HEK293 (cell line): Measurements from ENCODE around the gene PREX1.
A peak's percentile ranks its signal among the peaks of the same experiment; 100 is the strongest.

Experiments used
- CTCF ChIA-PET: fragments of 350-600 bp; formaldehyde crosslinking; extraction: SDS; loops from one replicate; lab custom pipeline; 2021; ENCODE audit warnings: antibody characterized with exemption; lab: Yijun Ruan, JAX
- POLR2A ChIA-PET: fragments of 300-600 bp; formaldehyde crosslinking; extraction: SDS; loops from one replicate; lab custom pipeline; 2020; ENCODE audit warnings: antibody characterized with exemption, inconsistent platforms; lab: Yijun Ruan, JAX
- H3K27ac ChIP-seq: fragments of 200-500 bp; sonication (Bioruptor generic); 2 replicates; pipeline ENCODE4 v1.5.1; 2014; ENCODE audit warnings: low read depth, low read length, control low read depth, inconsistent platforms; ENCODE audit errors: extremely low read depth
- H3K36me3 ChIP-seq, 2 experiments: fragments of 200-500 bp in 1 of 2; sonication (Bioruptor generic) in 1 of 2; 1 replicate in 1 of 2; 2 replicates in 1 of 2; pipeline ENCODE4 v1.5.1; 2014 to 2017; ENCODE audit warnings: inconsistent platforms in 2 of 2, low read length in 2 of 2; ENCODE audit not compliant: control insufficient read depth in 2 of 2, insufficient read depth in 1 of 2
- H3K4me1 ChIP-seq: fragments of 200-500 bp; sonication (Bioruptor generic); 2 replicates; pipeline ENCODE4 v1.5.1; 2014; ENCODE audit warnings: mild to moderate bottlenecking, low read length, inconsistent platforms; ENCODE audit not compliant: control insufficient read depth, insufficient read depth
- H3K4me3 ChIP-seq: 2 replicates; pipeline ENCODE4 v1.5.1; 2011; ENCODE audit warnings: low read depth, mild to moderate bottlenecking, control low read depth, low read length, moderate library complexity
- H3K9me3 ChIP-seq: fragments of 200-500 bp; sonication (Bioruptor generic); 2 replicates; pipeline ENCODE4 v1.5.1; 2014; ENCODE audit warnings: low read depth, low read length, inconsistent platforms; ENCODE audit not compliant: control insufficient read depth, insufficient read depth
- BCL11B ChIP-seq: fragments of 450-650 bp; formaldehyde crosslinking; IDR thresholded peaks from 2 replicates; pipeline ENCODE4 v1.5.1; 2016; ENCODE audit warnings: low read depth, missing biosample characterization, missing genetic modification characterization
- GLIS1 ChIP-seq: fragments of 450-650 bp; formaldehyde crosslinking; IDR thresholded peaks from 2 replicates; pipeline ENCODE4 v1.5.1; 2016; ENCODE audit warnings: missing biosample characterization, missing genetic modification characterization
- RBAK ChIP-seq: fragments of 450-650 bp; formaldehyde crosslinking; IDR thresholded peaks from 2 replicates; pipeline ENCODE4 v1.5.1; 2016; ENCODE audit warnings: missing biosample characterization, missing genetic modification characterization
- REPIN1 ChIP-seq: fragments of 450-650 bp; formaldehyde crosslinking; IDR thresholded peaks from 2 replicates; pipeline ENCODE4 v1.5.1; 2017; ENCODE audit warnings: missing biosample characterization, missing genetic modification characterization, low read depth
- ZBTB44 ChIP-seq: fragments of 450-650 bp; IDR thresholded peaks from 2 replicates; pipeline ENCODE4 v1.5.1; 2018; ENCODE audit warnings: missing biosample characterization, mild to moderate bottlenecking, missing genetic modification characterization
- ZIC2 ChIP-seq: fragments of 450-650 bp; formaldehyde crosslinking; IDR thresholded peaks from 2 replicates; pipeline ENCODE4 v1.5.1; 2016; ENCODE audit warnings: missing biosample characterization, missing genetic modification characterization
- ZNF146 ChIP-seq: fragments of 450-650 bp; formaldehyde crosslinking; IDR thresholded peaks from 2 replicates; pipeline ENCODE4 v1.5.1; 2016; ENCODE audit warnings: missing biosample characterization, missing genetic modification characterization
- ZNF214 ChIP-seq: fragments of 450-650 bp; formaldehyde crosslinking; IDR thresholded peaks from 2 replicates; pipeline ENCODE4 v1.5.1; 2017; ENCODE audit warnings: missing biosample characterization, mild to moderate bottlenecking, missing genetic modification characterization, borderline replicate concordance
- ZNF391 ChIP-seq: fragments of 450-650 bp; formaldehyde crosslinking; IDR thresholded peaks from 2 replicates; pipeline ENCODE4 v1.5.1; 2016; ENCODE audit warnings: low read depth, missing biosample characterization, missing genetic modification characterization, borderline replicate concordance
- ZNF404 ChIP-seq: fragments of 450-650 bp; formaldehyde crosslinking; IDR thresholded peaks from 2 replicates; pipeline ENCODE4 v1.5.1; 2017; ENCODE audit warnings: missing biosample characterization, missing genetic modification characterization
- ZNF416 ChIP-seq: fragments of 450-650 bp; formaldehyde crosslinking; IDR thresholded peaks from 2 replicates; pipeline ENCODE4 v1.5.1; 2016; ENCODE audit warnings: missing biosample characterization, missing genetic modification characterization
- ZNF449 ChIP-seq: fragments of 450-650 bp; formaldehyde crosslinking; IDR thresholded peaks from 2 replicates; pipeline ENCODE4 v1.5.1; 2017; ENCODE audit warnings: missing biosample characterization, mild to moderate bottlenecking, missing genetic modification characterization, moderate library complexity
- ZNF623 ChIP-seq: fragments of 450-650 bp; formaldehyde crosslinking; IDR thresholded peaks from 2 replicates; pipeline ENCODE4 v1.5.1; 2016; ENCODE audit warnings: missing biosample characterization, missing genetic modification characterization
- ZNF692 ChIP-seq: fragments of 450-650 bp; formaldehyde crosslinking; IDR thresholded peaks from 2 replicates; pipeline ENCODE4 v1.5.1; 2016; ENCODE audit warnings: missing biosample characterization, missing genetic modification characterization
- ZNF792 ChIP-seq: fragments of 450-650 bp; formaldehyde crosslinking; IDR thresholded peaks from 2 replicates; pipeline ENCODE4 v1.5.1; 2016; ENCODE audit warnings: missing biosample characterization, missing genetic modification characterization

Gene PREX1

GRCh38 chr20:48732081-48732829, 95.5 kb downstream of the PREX1 start:
- ChIA-PET POLR2A (no interaction called here), CTCF (no interaction called here)
- TF ChIP-seq BCL11B (tag by site-specific recombination) (no peak), ZNF792 (tag by site-specific recombination) (no peak), ZNF214 (tag by site-specific recombination) (no peak), ZNF146 (tag by site-specific recombination) (no peak), ZNF404 (no peak), ZNF391 (no peak), REPIN1 (tag by site-specific recombination) (no peak), GLIS1 (tag by site-specific recombination) (no peak), ZNF692 (tag by site-specific recombination) (no peak), ZNF416 (tag by site-specific recombination) (no peak), ZNF449 (tag by site-specific recombination) (no peak)
- Histone ChIP-seq H3K4me3 (no peak overlapping the region), H3K36me3 (no peaks in the 10 kb centered on the region), H3K4me1 (no peaks in the 10 kb centered on the region), H3K27ac (no peak overlapping the region), H3K9me3 (no peaks in the 10 kb centered on the region)

GRCh38 chr20:48731536-48731935, 96.3 kb downstream of the PREX1 start:
- no peak overlapping the region for H3K27ac ChIP-seq
- no peaks in the 10 kb centered on the region for H3K4me1 ChIP-seq
- H3K9me3 ChIP-seq: no peaks in the 10 kb centered on the region
- H3K36me3 ChIP-seq: no peaks in the 10 kb centered on the region
- ChIA-PET CTCF (no interaction called here), POLR2A (no interaction called here)
- no peak overlapping the region for H3K4me3 ChIP-seq
- no peak for TF ChIP-seq ZBTB44
- no peak for TF ChIP-seq ZNF214 (tag by site-specific recombination)

GRCh38 chr20:48730977-48731376, 96.8 kb downstream of the PREX1 start:
- POLR2A ChIA-PET: no interaction called here
- H3K36me3 ChIP-seq: peaks cover 0 to 3% of the 10 kb centered on the region in 2 experiments; a peak in 1 of 3 replicates
- TF ChIP-seq ZIC2 (tag by site-specific recombination) (no peak), ZNF623 (tag by site-specific recombination) (peak; percentile 91), RBAK (tag by site-specific recombination) (no peak)
- TF ChIP-seq, all 188 proteins: peak for 1
- Histone ChIP-seq H3K4me1 (no peaks in the 10 kb centered on the region), H3K27ac (no peak overlapping the region), H3K9me3 (no peaks in the 10 kb centered on the region), H3K4me3 (no peak overlapping the region)
- CTCF ChIA-PET: interaction anchor here (0.8 kb wide), 1 partner anchor 74 kb away, joined by 3 read pairs; no protein-coding TSS in a partner anchor
